HFFc6 (cell line): ENCODE results near the gene AXIN1. TPM values are rescaled to one million over a fixed set of nuclear protein-coding genes. Genes with fewer than 3 reads are reported as not detected.

Source experiments
- DNase-seq: peaks from one replicate; pipeline ENCODE4 v3.0.0-alpha.2; 2018
- H3K27ac Mint-ChIP-seq: 2 replicates; pipeline ENCODE4 v1.8.0; 2020; ENCODE audit warnings: mild to moderate bottlenecking, mixed read lengths
- H3K27me3 Mint-ChIP-seq: 2 replicates; pipeline ENCODE4 v1.8.0; 2021; ENCODE audit warnings: mild to moderate bottlenecking, moderate library complexity, mixed read lengths; ENCODE audit not compliant: insufficient read depth
- H3K36me3 Mint-ChIP-seq: 2 replicates; pipeline ENCODE4 v1.8.0; 2021; ENCODE audit warnings: low read depth, mixed read lengths
- H3K4me1 Mint-ChIP-seq: 2 replicates; pipeline ENCODE4 v1.8.0; 2020; ENCODE audit warnings: low read depth, mixed read lengths
- H3K4me3 Mint-ChIP-seq: 2 replicates; pipeline ENCODE4 v1.8.0; 2020; ENCODE audit warnings: mild to moderate bottlenecking, moderate library complexity, mixed read lengths
- H3K9me3 Mint-ChIP-seq: 2 replicates; pipeline ENCODE4 v1.8.0; 2020; ENCODE audit warnings: mild to moderate bottlenecking, mixed read lengths
- total RNA-seq, 6 experiments: library from RNA; stranded (reverse); fragmentation: NEBNext Ultra II Directional; extraction: Animal tissue kit (Norgen Biotek cat#: 25700); gene quantifications; 2 replicates in 1 of 6; 3 replicates in 5 of 6; pipeline ENCODE4 v1.2.3, GENCODE V29; 2021
- TF ChIP-seq, protein P1 (sequence below): fragments of 200-600 bp; sonication (generic); IDR thresholded peaks from 2 replicates; pipeline ENCODE4 v1.5.0; 2021; ENCODE audit warnings: antibody characterized with exemption, mild to moderate bottlenecking

AXIN1 gene
- total RNA-seq, 6 experiments from 2014 or later = 13.6 to 16.7 (median 14.7) TPM

DNA sequence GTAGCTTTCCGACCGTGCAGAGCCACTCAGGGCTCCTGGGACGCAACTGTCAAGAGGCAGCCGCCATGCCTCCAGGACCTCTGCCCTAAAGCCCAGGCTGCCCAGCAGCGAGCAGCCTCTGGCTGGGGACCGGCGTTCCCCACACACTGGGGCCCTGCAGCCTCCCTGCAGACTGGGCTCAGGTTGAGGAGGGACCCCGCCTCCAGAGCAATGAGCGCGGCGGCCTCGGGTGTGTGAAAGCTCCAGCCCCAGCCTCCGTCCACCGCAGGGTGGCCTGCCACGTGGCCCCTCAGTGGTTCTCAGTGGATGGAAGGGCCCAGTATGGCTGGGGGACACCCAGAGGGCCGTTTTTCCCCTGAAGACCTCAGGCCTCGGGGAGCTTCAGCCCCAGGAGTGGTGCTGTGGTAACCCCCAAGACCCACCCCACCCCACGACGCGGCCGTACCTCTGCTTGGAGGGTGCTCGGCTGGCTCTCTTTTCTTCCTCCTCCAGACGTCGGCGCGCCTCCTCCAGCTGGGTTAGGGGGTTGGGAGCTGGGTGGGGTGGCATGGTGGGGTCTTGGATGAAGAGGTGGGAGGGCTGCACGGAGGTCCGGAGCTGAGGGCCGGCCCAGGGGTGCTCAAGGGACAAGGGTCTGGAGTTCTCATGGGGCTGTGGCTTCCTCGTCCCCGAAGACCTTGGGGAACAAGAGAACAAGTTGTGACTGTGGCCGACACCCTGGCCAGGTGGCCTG is 59.3 kb downstream of the AXIN1 start:
- no peaks in the 10 kb centered on the region for H3K9me3 Mint-ChIP-seq
- TF ChIP-seq, protein P1, sequence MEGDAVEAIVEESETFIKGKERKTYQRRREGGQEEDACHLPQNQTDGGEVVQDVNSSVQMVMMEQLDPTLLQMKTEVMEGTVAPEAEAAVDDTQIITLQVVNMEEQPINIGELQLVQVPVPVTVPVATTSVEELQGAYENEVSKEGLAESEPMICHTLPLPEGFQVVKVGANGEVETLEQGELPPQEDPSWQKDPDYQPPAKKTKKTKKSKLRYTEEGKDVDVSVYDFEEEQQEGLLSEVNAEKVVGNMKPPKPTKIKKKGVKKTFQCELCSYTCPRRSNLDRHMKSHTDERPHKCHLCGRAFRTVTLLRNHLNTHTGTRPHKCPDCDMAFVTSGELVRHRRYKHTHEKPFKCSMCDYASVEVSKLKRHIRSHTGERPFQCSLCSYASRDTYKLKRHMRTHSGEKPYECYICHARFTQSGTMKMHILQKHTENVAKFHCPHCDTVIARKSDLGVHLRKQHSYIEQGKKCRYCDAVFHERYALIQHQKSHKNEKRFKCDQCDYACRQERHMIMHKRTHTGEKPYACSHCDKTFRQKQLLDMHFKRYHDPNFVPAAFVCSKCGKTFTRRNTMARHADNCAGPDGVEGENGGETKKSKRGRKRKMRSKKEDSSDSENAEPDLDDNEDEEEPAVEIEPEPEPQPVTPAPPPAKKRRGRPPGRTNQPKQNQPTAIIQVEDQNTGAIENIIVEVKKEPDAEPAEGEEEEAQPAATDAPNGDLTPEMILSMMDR = no peak
- no peaks in the 10 kb centered on the region; the same call in 1 of the 2 replicates for H3K27me3 Mint-ChIP-seq
- no peak overlapping the region for H3K4me3 Mint-ChIP-seq
- DNase-seq = no peak
- H3K4me1 Mint-ChIP-seq = no peaks in the 10 kb centered on the region
- peaks cover under 1% of the 10 kb centered on the region for H3K36me3 Mint-ChIP-seq
- H3K27ac Mint-ChIP-seq = no peak overlapping the region

DNA sequence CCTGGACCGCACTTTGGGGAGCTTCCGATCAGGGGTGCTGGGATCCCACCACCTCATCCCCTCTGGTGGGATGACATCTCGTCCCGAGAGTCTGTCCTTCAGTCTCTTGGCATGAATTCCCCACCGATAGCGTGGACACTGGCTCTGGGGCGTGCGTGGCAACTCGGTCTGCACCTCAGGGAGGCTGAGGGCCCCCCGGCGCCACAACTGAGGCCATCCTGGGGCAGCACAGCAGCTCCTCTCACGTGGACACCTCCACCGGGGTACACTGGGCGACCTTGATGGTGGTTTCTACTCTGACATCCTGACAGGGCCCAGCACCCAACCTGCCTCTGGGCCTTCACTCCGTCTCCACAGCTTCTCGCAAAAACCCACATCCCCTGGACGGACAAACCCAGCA is 61.0 kb downstream of the AXIN1 start:
- H3K36me3 Mint-ChIP-seq = peaks cover 7% of the 10 kb centered on the region
- TF ChIP-seq, protein P1 = no peak
- DNase-seq = no peak
- H3K4me3 Mint-ChIP-seq = no peak overlapping the region
- H3K4me1 Mint-ChIP-seq = no peaks in the 10 kb centered on the region
- no peak overlapping the region for H3K27ac Mint-ChIP-seq
- H3K9me3 Mint-ChIP-seq = no peaks in the 10 kb centered on the region
- no peaks in the 10 kb centered on the region; the same call in 1 of the 2 replicates for H3K27me3 Mint-ChIP-seq

DNA sequence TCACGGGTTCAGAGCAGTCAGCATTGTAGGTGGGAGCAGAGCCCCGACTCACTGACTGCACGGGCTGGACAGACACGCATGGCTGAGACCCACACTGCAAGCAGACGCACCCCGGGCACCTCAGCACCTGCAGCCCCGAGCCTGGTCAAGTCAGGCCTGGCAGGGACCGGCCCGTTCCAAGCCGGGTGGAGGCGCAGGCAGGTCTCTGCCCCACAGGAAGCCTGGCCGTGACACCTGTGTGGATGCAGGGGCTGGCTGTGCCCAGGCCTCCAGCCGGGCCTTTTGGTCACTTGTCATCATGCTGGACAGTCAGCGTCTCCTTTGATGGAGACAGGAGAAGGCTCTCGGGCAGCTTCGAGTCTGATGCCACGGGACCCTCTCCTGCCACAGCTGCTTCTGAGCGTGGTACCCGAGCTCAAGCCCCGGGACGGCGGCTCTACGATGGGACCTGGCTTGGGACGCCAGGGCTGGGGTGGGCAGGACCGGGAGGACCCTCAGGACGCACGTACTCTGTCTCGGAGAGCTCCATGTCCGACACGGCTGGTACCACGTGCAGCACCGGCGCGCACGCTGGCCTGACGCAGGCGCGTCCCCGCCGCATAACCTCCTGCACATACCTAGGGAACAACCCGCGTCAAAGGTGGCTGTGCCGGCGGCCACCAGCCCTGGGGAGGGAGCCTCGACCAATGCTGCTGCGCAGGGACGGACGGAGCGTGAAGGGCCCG is 61.7 kb downstream of the AXIN1 start:
- DNase-seq = no peak
- Mint-ChIP-seq H3K4me1 (no peaks in the 10 kb centered on the region), H3K27ac (no peak overlapping the region), H3K27me3 (no peaks in the 10 kb centered on the region; the same call in 1 of the 2 replicates), H3K4me3 (no peak overlapping the region), H3K9me3 (no peaks in the 10 kb centered on the region), H3K36me3 (peaks cover 10% of the 10 kb centered on the region)
- TF ChIP-seq, protein P1 = no peak

DNA sequence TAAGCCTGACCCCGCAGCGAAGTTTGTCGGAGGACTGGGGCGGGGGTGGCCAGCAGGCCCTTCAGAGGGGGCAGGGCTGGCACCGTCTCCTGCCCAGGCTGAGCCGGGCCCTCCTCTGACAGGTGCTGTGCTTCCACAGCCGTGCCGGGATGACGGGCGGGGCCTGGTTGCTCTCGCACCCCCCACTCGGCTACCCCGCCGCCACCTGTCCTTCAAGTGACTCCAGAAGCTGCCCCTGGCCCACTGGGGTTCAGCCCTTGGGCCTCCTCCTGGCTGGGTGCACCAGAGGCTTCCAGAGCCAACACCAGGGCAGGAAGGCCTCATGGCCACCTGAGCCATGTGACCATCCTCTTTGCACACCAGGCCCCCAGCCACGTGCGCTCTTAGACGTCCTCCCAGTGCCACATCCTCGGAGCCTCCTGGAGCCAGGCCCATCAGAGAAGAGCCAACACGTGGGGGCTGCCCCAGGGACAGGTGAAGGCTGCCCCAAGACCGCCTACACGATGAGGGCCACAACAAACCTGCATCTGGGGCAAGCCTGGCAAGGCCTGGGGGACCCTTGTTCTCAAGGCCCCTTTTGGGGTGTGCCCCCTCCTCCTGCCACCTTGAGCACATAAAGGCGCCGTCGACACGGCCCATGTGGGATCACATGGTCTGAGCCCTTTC is 62.4 kb downstream of the AXIN1 start:
- Mint-ChIP-seq H3K9me3 (no peaks in the 10 kb centered on the region), H3K36me3 (peaks cover 10% of the 10 kb centered on the region), H3K27ac (no peak overlapping the region), H3K4me1 (no peaks in the 10 kb centered on the region), H3K27me3 (no peaks in the 10 kb centered on the region; the same call in 1 of the 2 replicates), H3K4me3 (no peak overlapping the region)
- TF ChIP-seq, protein P1 = no peak
- DNase-seq = no peak

DNA sequence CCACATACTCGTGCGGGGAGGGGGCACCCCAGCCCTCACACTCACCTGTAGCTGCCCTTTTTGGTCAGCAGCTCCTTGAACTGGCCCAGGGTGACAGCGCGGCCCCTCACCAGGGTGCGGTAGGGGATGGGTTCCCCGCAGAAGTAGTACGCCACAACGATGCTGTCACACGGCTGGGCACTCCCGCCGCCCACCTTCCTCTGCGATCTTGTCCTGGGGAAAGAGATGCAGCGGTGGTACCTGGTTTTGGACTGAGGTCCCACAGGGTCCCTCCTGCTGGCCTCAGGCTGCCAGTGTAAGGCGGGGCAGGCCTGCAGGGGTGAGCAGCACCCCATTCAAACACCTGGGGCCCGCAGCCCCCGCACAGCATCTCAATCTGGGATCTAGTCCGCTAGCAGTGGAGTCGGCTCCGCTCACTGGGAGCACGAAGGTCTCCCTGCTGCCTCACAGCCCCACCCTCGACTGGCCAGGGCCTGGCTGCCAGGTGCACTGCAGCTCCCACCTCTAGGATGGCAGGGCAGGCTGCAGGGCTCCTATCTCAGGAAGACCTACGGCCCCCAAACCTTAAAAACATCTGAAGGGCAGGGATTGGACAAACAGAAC is 63.0 kb downstream of the AXIN1 start:
- H3K4me1 Mint-ChIP-seq = no peaks in the 10 kb centered on the region
- no peak overlapping the region for H3K4me3 Mint-ChIP-seq
- H3K9me3 Mint-ChIP-seq = no peaks in the 10 kb centered on the region
- H3K27me3 Mint-ChIP-seq = no peaks in the 10 kb centered on the region; the same call in 1 of the 2 replicates
- TF ChIP-seq, protein P1 = no peak
- H3K36me3 Mint-ChIP-seq = peaks cover 10% of the 10 kb centered on the region
- no peak overlapping the region for H3K27ac Mint-ChIP-seq
- DNase-seq = no peak
